SK-N-SH (cell line): Measurements from ENCODE around the gene PRSS56. TPM values are rescaled to one million over a fixed set of nuclear protein-coding genes. Genes with fewer than 3 reads are reported as not detected.

ENCODE experiments used
- CTCF ChIA-PET: fragments of 300-600, 350-600 bp; formaldehyde crosslinking; extraction: SDS; loops from one replicate; lab custom pipeline; 2021; lab: Yijun Ruan, JAX
- POLR2A ChIA-PET: fragments of 350-600 bp; sonication (Branson Sonifier 250); formaldehyde crosslinking; extraction: SDS; loops from one replicate; lab custom pipeline; 2020; ENCODE audit warnings: antibody characterized with exemption, inconsistent platforms; lab: Yijun Ruan, JAX
- DNase-seq: peaks from one replicate; pipeline ENCODE4 v3.0.0; 2012
- H2AFZ ChIP-seq: fragments of 200-600 bp; sonication (generic); 2 replicates; pipeline ENCODE4 v1.8.1; 2016; ENCODE audit warnings: antibody characterized with exemption, mild to moderate bottlenecking, low read depth
- H3F3A ChIP-seq: fragments of 200-600 bp; sonication (generic); replicated peaks from 2 replicates; pipeline ENCODE3; 2016; ENCODE audit warnings: antibody characterized with exemption, mild to moderate bottlenecking; ENCODE audit not compliant: insufficient read depth
- H3K27ac ChIP-seq, 2 experiments: fragments of 200-500 bp in 1 of 2; fragments of 200-600 bp in 1 of 2; sonication (Bioruptor generic) in 1 of 2; sonication (generic), shearing (Covaris generic) in 1 of 2; 2 replicates each; pipeline versions ENCODE4 v1.5.1 to v1.6.1; 2014 to 2016; ENCODE audit warnings: low read depth in 2 of 2, inconsistent platforms in 1 of 2, low read length in 1 of 2, mild to moderate bottlenecking in 1 of 2, mixed read lengths in 1 of 2
- H3K27me3 ChIP-seq: fragments of 200-600 bp; sonication (generic), shearing (Covaris generic); 2 replicates; pipeline ENCODE4 v1.6.1; 2016; ENCODE audit warnings: mixed run types; ENCODE audit not compliant: insufficient read depth
- H3K36me3 ChIP-seq, 2 experiments: fragments of 200-500 bp in 1 of 2; fragments of 200-600 bp in 1 of 2; sonication (Bioruptor generic) in 1 of 2; sonication (generic) in 1 of 2; replicated peaks in 1 of 2; 2 replicates each; pipeline versions ENCODE3 to v1.5.1; 2014 to 2016; ENCODE audit warnings: low read length in 1 of 2, mild to moderate bottlenecking in 1 of 2; ENCODE audit not compliant: insufficient read depth in 2 of 2, control insufficient read depth in 1 of 2
- H3K4me1 ChIP-seq, 2 experiments: fragments of 200-500 bp in 1 of 2; fragments of 200-600 bp in 1 of 2; sonication (Bioruptor generic) in 1 of 2; sonication (generic), shearing (Covaris generic) in 1 of 2; 2 replicates each; pipeline versions ENCODE4 v1.5.1 to v1.6.1; 2014 to 2016; ENCODE audit warnings: low read depth in 1 of 2, low read length in 1 of 2, mixed run types in 1 of 2; ENCODE audit not compliant: insufficient read depth in 2 of 2, control insufficient read depth in 1 of 2
- H3K4me2 ChIP-seq: fragments of 200-600 bp; sonication (generic), shearing (Covaris generic); 2 replicates; pipeline ENCODE4 v1.6.1; 2017; ENCODE audit warnings: mixed run types
- H3K4me3 ChIP-seq, 2 experiments: fragments of 200-500 bp in 1 of 2; fragments of 200-600 bp in 1 of 2; sonication (Bioruptor generic) in 1 of 2; sonication (generic), shearing (Covaris generic) in 1 of 2; 2 replicates each; pipeline versions ENCODE4 v1.5.1 to v1.8.1; 2014 to 2016; ENCODE audit warnings: low read depth in 2 of 2, inconsistent platforms in 1 of 2, low read length in 1 of 2, mild to moderate bottlenecking in 1 of 2, mixed read lengths in 1 of 2, moderate library complexity in 1 of 2
- H3K79me2 ChIP-seq: fragments of 200-600 bp; sonication (generic); 2 replicates; pipeline ENCODE4 v1.8.1; 2017; ENCODE audit warnings: mild to moderate bottlenecking; ENCODE audit not compliant: insufficient read depth
- H3K9ac ChIP-seq: fragments of 200-600 bp; sonication (generic); 2 replicates; pipeline ENCODE4 v1.6.1; 2017; ENCODE audit warnings: mixed run types
- H3K9me2 ChIP-seq: fragments of 200-600 bp; sonication (generic); 2 replicates; pipeline ENCODE4 v1.6.1; 2017; ENCODE audit warnings: mixed run types
- H3K9me3 ChIP-seq: fragments of 200-600 bp; sonication (generic); 2 replicates; pipeline ENCODE4 v1.6.1; 2017; ENCODE audit warnings: mixed run types, mild to moderate bottlenecking, moderate library complexity
- H4K20me1 ChIP-seq: fragments of 200-600 bp; sonication (generic); 2 replicates; pipeline ENCODE4 v1.6.1; 2017; ENCODE audit warnings: mild to moderate bottlenecking, mixed run types; ENCODE audit not compliant: insufficient read depth
- CTCF ChIP-seq: fragments of 200-600 bp; sonication (generic); IDR thresholded peaks from 2 replicates; pipeline ENCODE4 v1.6.1; 2017; ENCODE audit warnings: antibody characterized with exemption, mild to moderate bottlenecking, moderate library complexity
- ELF1 ChIP-seq: IDR thresholded peaks from 2 replicates; pipeline ENCODE4 v1.4.0; 2012
- EP300 ChIP-seq, 2 experiments: IDR thresholded peaks; 2 replicates each; pipeline versions ENCODE4 v1.4.0 to v1.6.1; 2012; ENCODE audit warnings: borderline replicate concordance in 1 of 2, low read depth in 1 of 2, low read length in 1 of 2
- EZH2phosphoT487 ChIP-seq: fragments of 200-600 bp; sonication (generic); IDR thresholded peaks from 2 replicates; pipeline ENCODE4 v1.6.1; 2017; ENCODE audit warnings: low read depth, mixed run types, mild to moderate bottlenecking, antibody characterized with exemption, moderate library complexity, borderline replicate concordance
- GATA2 ChIP-seq: sonication (generic); formaldehyde crosslinking; IDR thresholded peaks from 2 replicates; pipeline ENCODE4 v1.5.0; 2020; ENCODE audit warnings: mild to moderate bottlenecking, missing genetic modification reagents
- RCOR1 ChIP-seq: fragments of 150-350 bp; IDR thresholded peaks from 2 replicates; pipeline ENCODE4 v1.6.1; 2017; ENCODE audit warnings: antibody characterized with exemption, low read length
- TAF1 ChIP-seq: IDR thresholded peaks from 2 replicates; pipeline ENCODE4 v1.6.1; 2012; ENCODE audit warnings: low read depth, mild to moderate bottlenecking, low read length, moderate library complexity, borderline replicate concordance
- WGBS: methylation state at CpG from one replicate; pipeline ENCODE4 v1.1.6; 2017; ENCODE audit warnings: low lambda C conversion rate; 5-methylcytosine and 5-hydroxymethylcytosine counted together
- polyA plus RNA-seq, 3 experiments: library from polyadenylated mRNA; depleted of rRNA; stranded (reverse); fragments of >200 nt; gene quantifications; 2 replicates each; pipeline ENCODE4 v1.2.3, GENCODE V29; 2012

The PRSS56 gene
- polyA plus RNA-seq, 1 of the 3 experiments (the other 2 are of a cell fraction), result not detected

- TF ChIP-seq EZH2phosphoT487, result no peak
- TF ChIP-seq TAF1, result no peak
- TF ChIP-seq GATA2 (CRISPR knock-in tag), result no peak
Measured at GRCh38 chr2:232522623-232523401, 2.6 kb downstream of the PRSS56 start (continued).

GRCh38 chr2:232523402-232523681 lies 3.2 kb downstream of the PRSS56 start:
- POLR2A ChIA-PET, result interaction anchor here (1.5 kb wide), 1 partner anchor 27 kb away, joined by 4 read pairs; the partner anchor contains the start of genes EIF4E2 and TIGD1

GRCh38 chr2:232523682-232524597 lies 3.8 kb downstream of the PRSS56 start:
- ChIA-PET CTCF (interaction anchor here (0.7 to 9.7 kb wide), 28 partner anchors 8 to 641 kb away, joined by 3 to 196 read pairs (median 5); partner anchors contain the start of genes EIF4E2 and TIGD1), POLR2A (interaction anchor here (1.5 kb wide), 1 partner anchor 26 kb away, joined by 4 read pairs; the partner anchor contains the start of genes EIF4E2 and TIGD1)
- H3K9me2 ChIP-seq, result no peaks in the 10 kb centered on the region
- no peaks in the 10 kb centered on the region for H4K20me1 ChIP-seq
- WGBS, result no CpG with 5 or more reads among the region's 75 CpGs
- no peak overlapping the region for H3K27ac ChIP-seq
- H3K9ac ChIP-seq, result no peak overlapping the region
- H3K4me2 ChIP-seq, result peak overlapping the region; percentile 76; the same call in 1 of the 2 replicates
- peaks cover 0 to 23% of the 10 kb centered on the region in 2 experiments; a peak in 1 of 4 replicates for H3K4me1 ChIP-seq
- no peaks in the 10 kb centered on the region for H3K9me3 ChIP-seq
- no peaks in the 10 kb centered on the region for H3K79me2 ChIP-seq
- H3F3A ChIP-seq, result no peaks in the 10 kb centered on the region
- H3K36me3 ChIP-seq, result no peaks in the 10 kb centered on the region
- DNase-seq, result peak; percentile 87
- H2AFZ ChIP-seq, result no peak overlapping the region
- peak overlapping the region in 1 of 2 experiments; percentile 40; a peak in 3 of 4 replicates for H3K4me3 ChIP-seq
- TF ChIP-seq CTCF, result peak; percentile 36
- TF ChIP-seq EP300 (IDR thresholded peaks at IDR 0.05; ENCODE audit: borderline replicate concordance in 1 of 2, low read depth in 1 of 2, low read length in 1 of 2), result no peak
- H3K27me3 ChIP-seq, result peaks cover 29% of the 10 kb centered on the region

More at GRCh38 chr2:232523402-232523681, 3.2 kb downstream of the PRSS56 start:
- Histone ChIP-seq H3K9me3 (no peaks in the 10 kb centered on the region), H3K27ac (no peak overlapping the region), H3K27me3 (peaks cover 29% of the 10 kb centered on the region), H3K4me3 (peak overlapping the region in 1 of 2 experiments; percentile 40; a peak in 1 of 4 replicates), H4K20me1 (no peaks in the 10 kb centered on the region), H3F3A (no peaks in the 10 kb centered on the region), H3K79me2 (no peaks in the 10 kb centered on the region), H3K9me2 (no peaks in the 10 kb centered on the region), H2AFZ (no peak overlapping the region), H3K4me1 (peaks cover 0 to 23% of the 10 kb centered on the region in 2 experiments; a peak in 1 of 4 replicates), H3K9ac (no peak overlapping the region), H3K36me3 (no peaks in the 10 kb centered on the region), H3K4me2 (peak overlapping the region; percentile 76; the same call in 1 of the 2 replicates)
- DNase-seq, result no peak
- CTCF ChIA-PET, result interaction anchor here (0.9 to 9.7 kb wide), 26 partner anchors 8 to 641 kb away, joined by 3 to 196 read pairs (median 6); partner anchors contain the start of genes EIF4E2 and TIGD1
- TF ChIP-seq ELF1 (no peak), RCOR1 (no peak)
- 3% methylated on average over 11 of the region's 16 CpGs for WGBS
